Testis (tissue), 3 donors: ENCODE results near the gene RPL31. TPM values are rescaled to one million over a fixed set of nuclear protein-coding genes. Genes with fewer than 3 reads are reported as not detected.

Experiments
- DNase-seq: peaks from one replicate; pipeline ENCODE4 v3.0.0-alpha.2; 2019
- H3K27ac ChIP-seq, 2 donors: fragments of 200-600 bp; sonication (generic); one replicate each; pipeline ENCODE4 v1.5.1; 2019
- H3K27me3 ChIP-seq: fragments of 200-600 bp; sonication (generic); one replicate; pipeline ENCODE4 v1.5.1; 2019
- H3K36me3 ChIP-seq: fragments of 200-600 bp; sonication (generic); one replicate; pipeline ENCODE4 v1.5.1; 2017; ENCODE audit warnings: low read depth; ENCODE audit errors: missing control alignments
- H3K4me1 ChIP-seq: fragments of 200-600 bp; sonication (generic); one replicate; pipeline ENCODE4 v1.5.1; 2019
- H3K4me3 ChIP-seq, 2 donors: fragments of 200-600 bp; sonication (generic); one replicate each; pipeline ENCODE4 v1.5.1; 2017 to 2019
- H3K9me3 ChIP-seq: fragments of 200-600 bp; sonication (generic); one replicate; pipeline ENCODE4 v1.5.1; 2017
- CTCF ChIP-seq, 3 experiments: fragments of 450-650 bp in 2 of 3; fragments of 200-600 bp in 1 of 3; sonication (generic) in 1 of 3; IDR thresholded peaks; one replicate each; pipeline ENCODE4 v1.5.1; 2016 to 2019; ENCODE audit warnings: antibody characterized with exemption in 3 of 3, mild to moderate bottlenecking in 2 of 3, moderate library complexity in 1 of 3
- POLR2A ChIP-seq: fragments of 450-650 bp; IDR thresholded peaks from one replicate; pipeline ENCODE4 v1.6.1; 2017; ENCODE audit warnings: antibody characterized with exemption, mild to moderate bottlenecking, moderate library complexity
- whole genome bisulfite sequencing, 2 donors: methylation state at CpG; one replicate each; pipeline ENCODE4 v1.1.5; 2018; 5-methylcytosine and 5-hydroxymethylcytosine counted together
- intact Hi-C: fragments of 100-400 bp; cut with DNase I; formaldehyde crosslinking; loops from one replicate; pipeline ENCODE4 v1.15.1; 2023; ENCODE audit warnings: low total_unique reads
- polyA plus RNA-seq: library from polyadenylated mRNA; stranded (reverse); fragments of 350-450 nt; fragmentation: Illumina TruSeq; extraction: RNeasy Lipid Tissue Mini Kit (QIAGEN cat#74804); gene quantifications from one replicate; pipeline ENCODE4 v1.2.3, GENCODE V29; 2014; ENCODE audit warnings: low read depth, low replicate concordance; ENCODE audit not compliant: insufficient read depth
- total RNA-seq, 2 donors: library from RNA; depleted of rRNA; stranded (reverse); fragments of >200 nt; gene quantifications; one replicate each; pipeline ENCODE4 v1.2.3, GENCODE V29; 2016

Gene RPL31
- total and polyA plus RNA-seq, 3 donors from 2014 or later, result 404 to 1,643 (median 715) TPM

GRCh38 chr2:100955226-100955625 lies 46.9 kb upstream of the RPL31 start:
- H3K4me3 ChIP-seq, result no peak overlapping the region
- H3K27me3 ChIP-seq, result no peaks in the 10 kb centered on the region
- no peak for DNase-seq
- no peaks in the 10 kb centered on the region for H3K4me1 ChIP-seq
- H3K27ac ChIP-seq, result no peak overlapping the region
- H3K36me3 ChIP-seq, result no peaks in the 10 kb centered on the region
- intact Hi-C loops, result no loop called here
- no peak for TF ChIP-seq CTCF (IDR thresholded peaks at IDR 0.05)
- no peak for TF ChIP-seq POLR2A
- H3K9me3 ChIP-seq, result no peaks in the 10 kb centered on the region
- WGBS, 2 donors, result 91 to 94% methylated on average over 4 of the region's 4 CpGs

GRCh38 chr2:100956081-100956480 lies 46.0 kb upstream of the RPL31 start:
- WGBS, 2 donors, result 86 to 94% methylated on average over 5 of the region's 5 CpGs
- Histone ChIP-seq H3K9me3 (no peaks in the 10 kb centered on the region), H3K4me3 (no peak overlapping the region), H3K4me1 (no peaks in the 10 kb centered on the region), H3K36me3 (no peaks in the 10 kb centered on the region), H3K27me3 (no peaks in the 10 kb centered on the region), H3K27ac (no peak overlapping the region)
- TF ChIP-seq POLR2A (no peak), CTCF (IDR thresholded peaks at IDR 0.05) (no peak)
- no peak for DNase-seq
- intact Hi-C loops, result no loop called here

GRCh38 chr2:100957996-100958653 lies 44.0 kb upstream of the RPL31 start:
- no peak for DNase-seq
- no peak overlapping the region for H3K4me3 ChIP-seq
- no peak for TF ChIP-seq CTCF (IDR thresholded peaks at IDR 0.05)
- TF ChIP-seq POLR2A, result no peak
- 58 to 60% methylated on average over 16 of the region's 16 CpGs for WGBS, 2 donors
- H3K27me3 ChIP-seq, result no peaks in the 10 kb centered on the region
- H3K4me1 ChIP-seq, result no peaks in the 10 kb centered on the region
- no peaks in the 10 kb centered on the region for H3K9me3 ChIP-seq
- intact Hi-C loops, result no loop called here
- H3K36me3 ChIP-seq, result no peaks in the 10 kb centered on the region
- H3K27ac ChIP-seq, result no peak overlapping the region

GRCh38 chr2:100959225-100959880 lies 42.7 kb upstream of the RPL31 start:
- intact Hi-C loops, result no loop called here
- no peaks in the 10 kb centered on the region for H3K36me3 ChIP-seq
- DNase-seq, result no peak

More at GRCh38 chr2:100959225-100959880, 42.7 kb upstream of the RPL31 start:
- H3K27me3 ChIP-seq, result no peaks in the 10 kb centered on the region
- no peak overlapping the region for H3K27ac ChIP-seq
- no peak for TF ChIP-seq POLR2A
- no peak for TF ChIP-seq CTCF (IDR thresholded peaks at IDR 0.05)
- H3K9me3 ChIP-seq, result no peaks in the 10 kb centered on the region
- no peaks in the 10 kb centered on the region for H3K4me1 ChIP-seq
- no peak overlapping the region for H3K4me3 ChIP-seq
- WGBS, 2 donors, result 56 to 60% methylated on average over 6 of the region's 6 CpGs
